Iris pigment epithelial cell (primary cell): Measurements from ENCODE around the gene CTIF.

Experiments used
- DNase-seq: peaks from one replicate; pipeline ENCODE4 v3.0.0-alpha.2; 2011; ENCODE audit warnings: low read depth

The CTIF gene

DNA sequence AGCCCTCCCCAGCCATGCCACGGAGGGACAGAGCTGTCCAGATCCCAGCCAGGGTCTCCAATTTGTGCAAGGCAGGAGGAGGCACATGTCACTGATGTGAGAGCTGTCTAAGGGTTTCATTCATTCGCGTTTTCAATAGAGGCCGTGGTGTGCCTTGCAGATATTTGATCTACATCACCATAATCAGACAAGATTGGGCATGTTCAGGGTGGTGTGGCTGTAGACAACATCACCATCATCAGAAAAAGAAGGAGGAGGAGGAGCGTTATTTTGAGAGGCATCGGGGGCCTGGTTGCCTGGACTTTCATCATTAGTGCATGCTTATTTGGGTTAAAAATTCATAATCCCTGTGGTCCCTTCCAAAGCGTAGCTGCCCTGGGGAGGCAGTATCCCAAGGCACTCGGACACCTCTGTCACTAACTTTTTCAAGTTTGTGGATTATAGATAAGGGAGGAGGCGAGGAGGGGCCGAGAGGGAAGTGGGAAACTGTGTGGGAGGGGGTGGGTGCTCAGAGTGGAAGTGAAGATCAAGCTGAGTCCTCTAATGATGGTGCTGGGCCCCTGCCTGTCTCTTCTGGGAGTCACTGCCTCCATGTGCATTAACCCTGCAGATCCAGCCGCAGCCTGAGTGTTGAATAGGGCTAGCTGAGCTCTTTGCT is 194.1 kb downstream of the CTIF start:
- DNase-seq, result no peak

DNA sequence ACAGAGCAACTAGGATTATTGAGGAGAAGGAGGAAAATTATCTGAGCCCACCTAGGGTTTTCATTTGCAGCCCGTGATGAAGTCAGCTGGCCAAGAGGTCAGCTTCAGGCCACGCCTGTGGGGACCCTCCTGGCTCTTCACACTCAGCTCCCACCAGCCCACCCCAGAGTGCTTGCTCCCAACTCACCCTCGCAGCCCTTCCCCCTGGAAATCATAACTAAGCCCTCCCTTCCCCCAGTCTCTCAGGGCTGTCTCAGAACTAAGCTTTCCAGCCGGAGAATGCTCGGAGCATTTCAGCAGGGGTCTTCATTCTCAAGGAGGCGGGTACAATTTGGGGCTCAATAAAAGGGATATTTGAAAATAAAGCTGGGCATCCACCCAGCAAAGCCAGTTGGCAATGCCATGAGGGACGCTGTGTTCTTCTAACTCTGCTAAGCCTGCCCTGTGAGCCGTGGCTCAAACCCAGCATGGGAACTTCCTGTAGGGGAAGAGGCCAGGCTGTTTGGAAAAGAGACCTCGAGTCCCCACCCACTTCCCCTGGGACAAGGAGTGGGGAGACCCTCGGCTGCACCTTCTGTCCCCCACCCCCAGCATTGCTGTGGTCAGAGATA is 194.9 kb downstream of the CTIF start:
- DNase-seq, result no peak

- DNase-seq, result no peak
Measured at GRCh38 chr18:48734460-48734859, 195.6 kb downstream of the CTIF start.

DNA sequence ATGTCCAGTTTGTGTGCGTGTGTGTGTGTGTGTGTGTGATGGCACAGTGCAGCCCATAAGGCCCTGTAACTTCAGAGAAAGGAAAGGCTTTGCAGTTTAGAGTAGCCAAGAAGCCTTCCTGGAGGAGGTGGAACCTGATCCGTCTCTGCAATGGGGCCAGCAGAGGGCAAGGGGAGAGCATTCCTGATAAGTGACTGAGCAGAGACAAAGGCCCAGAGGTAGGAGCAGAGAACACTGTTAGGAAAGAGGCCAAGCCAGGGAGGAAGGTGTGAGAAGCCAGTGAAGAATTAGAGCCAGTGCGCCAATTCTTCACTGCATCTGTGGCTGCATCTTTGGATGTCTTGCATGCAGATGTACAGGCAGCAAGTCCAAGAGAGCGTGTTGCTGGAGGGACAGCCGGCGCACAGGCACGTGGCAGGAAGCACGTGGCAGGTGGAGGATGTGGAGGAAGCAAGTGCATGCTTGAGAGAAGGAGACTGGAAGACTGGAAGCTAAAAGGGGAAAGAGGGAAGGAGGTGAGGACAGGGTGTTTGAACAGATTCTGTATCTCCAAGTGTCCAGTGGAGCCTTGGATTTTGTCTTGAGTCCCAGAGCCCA is 196.3 kb downstream of the CTIF start:
- peak; percentile 52 for DNase-seq

- DNase-seq, result no peak
Measured at GRCh38 chr18:48735681-48736255, 196.9 kb downstream of the CTIF start.

DNA sequence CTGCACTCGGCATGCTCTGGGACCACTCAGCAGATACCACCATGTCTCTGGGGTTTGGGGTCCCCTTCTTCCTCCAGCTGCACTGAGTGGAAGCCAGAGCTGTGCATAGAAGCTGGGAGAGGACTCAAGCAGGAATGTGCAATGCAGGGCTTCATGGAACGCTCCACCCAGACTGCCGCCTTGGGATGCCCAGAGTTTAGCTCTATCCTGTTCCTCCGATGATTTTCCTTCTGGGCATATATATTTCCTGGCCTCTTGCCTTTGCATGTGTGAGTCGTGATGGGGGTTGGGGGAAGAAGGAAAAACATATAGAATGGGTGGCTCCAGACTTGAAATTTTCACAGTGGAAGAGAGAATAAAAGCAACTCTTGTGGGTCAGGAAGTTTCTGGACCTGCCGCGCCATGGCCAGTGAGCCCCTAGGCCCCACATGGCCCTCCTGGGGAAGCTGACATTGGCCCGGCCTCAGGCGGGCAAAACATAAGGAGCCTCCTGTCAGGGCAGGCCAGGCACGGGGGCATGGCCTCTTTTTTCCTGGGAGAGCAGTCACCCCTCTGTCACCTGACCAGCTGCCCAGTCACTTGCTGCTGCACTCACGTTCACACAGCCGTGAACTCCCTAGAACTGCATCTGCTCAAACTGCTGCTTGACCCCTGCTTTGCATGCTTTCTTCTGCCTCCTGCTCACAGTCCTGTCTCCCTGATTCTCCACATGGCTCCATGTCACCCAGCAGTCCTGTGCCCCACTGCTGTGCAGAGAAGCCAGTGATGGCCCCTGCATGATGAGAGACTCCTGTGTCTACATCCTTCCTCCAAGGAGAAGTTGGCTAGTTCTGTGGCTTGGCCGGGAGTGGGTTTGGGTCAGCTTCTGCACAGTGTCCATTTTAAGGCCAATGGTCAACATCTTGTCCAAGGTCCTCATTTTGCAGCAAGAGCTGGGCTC is 197.8 kb downstream of the CTIF start:
- DNase-seq, result no peak

GRCh38 chr18:48739266-48740067 is 200.6 kb downstream of the CTIF start:
- no peak for DNase-seq

DNA sequence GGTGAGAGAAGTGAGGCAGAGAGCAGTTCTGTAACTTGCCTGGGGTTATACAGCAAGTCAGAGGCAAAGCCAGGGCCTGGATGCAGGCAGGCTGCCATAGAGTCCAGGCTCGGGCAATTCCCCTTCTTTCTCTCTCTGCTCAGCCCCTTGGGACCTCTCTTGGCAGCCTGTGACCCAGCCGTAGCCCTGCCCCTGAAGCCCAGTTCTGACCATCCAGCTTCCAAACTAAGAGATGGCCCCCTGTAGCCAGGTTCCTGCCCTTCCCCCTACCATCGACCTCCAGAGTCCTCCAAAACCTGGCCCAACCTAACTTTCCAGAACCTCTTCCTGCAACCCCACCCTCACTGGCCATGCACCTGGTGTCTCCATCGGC is 201.2 kb downstream of the CTIF start:
- DNase-seq, result no peak

GRCh38 chr18:48740851-48741485 is 202.1 kb downstream of the CTIF start:
- DNase-seq, result no peak

- no peak for DNase-seq
Measured at GRCh38 chr18:48741866-48742265, 203.0 kb downstream of the CTIF start.

DNA sequence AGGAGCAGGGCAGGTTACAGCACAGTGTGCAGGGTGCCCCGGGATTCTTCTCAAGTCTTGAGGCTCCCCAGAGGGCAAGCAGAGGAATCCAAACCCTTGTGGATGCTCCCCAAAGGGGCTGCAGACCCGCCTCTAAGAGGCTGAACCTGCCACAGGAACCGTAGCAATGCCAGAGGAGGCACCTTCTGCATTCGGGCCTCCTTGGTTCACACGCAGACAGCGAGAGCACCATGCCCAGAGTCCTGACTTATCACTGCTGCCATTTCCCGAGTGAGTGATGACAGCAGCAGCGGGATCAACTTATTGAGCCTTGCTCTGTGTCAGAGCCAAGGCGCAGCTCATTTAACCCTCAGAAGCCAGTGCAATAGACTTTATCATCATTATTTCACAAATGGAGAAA is 203.5 kb downstream of the CTIF start:
- DNase-seq, result no peak

DNA sequence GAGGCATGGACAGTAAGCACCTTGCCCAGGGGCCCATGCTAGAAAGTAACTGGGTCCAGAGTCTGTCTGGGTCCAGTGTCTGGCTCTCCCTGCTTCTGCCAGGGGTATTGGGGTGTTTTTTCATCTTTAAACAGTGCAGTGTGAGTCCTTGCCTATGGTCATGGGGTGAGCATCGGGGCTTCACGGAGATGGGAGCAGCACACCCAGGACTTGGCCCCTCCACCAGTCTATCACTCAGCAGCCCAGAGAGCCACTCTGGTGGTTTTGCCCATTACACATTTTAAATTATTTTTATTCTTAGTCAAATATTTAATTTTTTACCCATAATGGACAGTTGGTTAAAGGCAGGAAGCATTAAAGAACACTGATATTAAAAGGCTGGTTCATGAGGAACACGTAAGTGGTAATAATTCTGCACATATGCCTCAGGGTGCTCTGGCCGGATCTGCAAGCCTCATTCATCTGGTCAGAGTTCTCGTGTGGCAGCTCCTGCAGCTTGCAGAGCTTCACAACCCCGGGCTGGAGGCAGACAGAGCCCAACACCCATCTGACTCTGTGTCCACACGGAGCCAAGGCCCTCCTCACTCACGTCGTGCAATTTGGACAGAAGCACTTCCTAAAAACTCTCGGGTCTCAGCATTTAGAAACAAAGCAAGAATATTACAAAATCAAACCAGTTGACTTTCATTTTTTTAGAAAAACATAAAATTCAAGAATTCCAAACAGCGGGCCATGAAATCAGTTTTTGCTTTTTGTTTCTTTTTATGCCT is 204.1 kb downstream of the CTIF start:
- peak; percentile 44 for DNase-seq

- no peak for DNase-seq
Measured at GRCh38 chr18:48743886-48744285, 205.1 kb downstream of the CTIF start.

GRCh38 chr18:48745293-48745692 is 206.5 kb downstream of the CTIF start:
- DNase-seq, result no peak

- DNase-seq, result no peak
Measured at GRCh38 chr18:48749768-48750167, 210.9 kb downstream of the CTIF start.

DNA sequence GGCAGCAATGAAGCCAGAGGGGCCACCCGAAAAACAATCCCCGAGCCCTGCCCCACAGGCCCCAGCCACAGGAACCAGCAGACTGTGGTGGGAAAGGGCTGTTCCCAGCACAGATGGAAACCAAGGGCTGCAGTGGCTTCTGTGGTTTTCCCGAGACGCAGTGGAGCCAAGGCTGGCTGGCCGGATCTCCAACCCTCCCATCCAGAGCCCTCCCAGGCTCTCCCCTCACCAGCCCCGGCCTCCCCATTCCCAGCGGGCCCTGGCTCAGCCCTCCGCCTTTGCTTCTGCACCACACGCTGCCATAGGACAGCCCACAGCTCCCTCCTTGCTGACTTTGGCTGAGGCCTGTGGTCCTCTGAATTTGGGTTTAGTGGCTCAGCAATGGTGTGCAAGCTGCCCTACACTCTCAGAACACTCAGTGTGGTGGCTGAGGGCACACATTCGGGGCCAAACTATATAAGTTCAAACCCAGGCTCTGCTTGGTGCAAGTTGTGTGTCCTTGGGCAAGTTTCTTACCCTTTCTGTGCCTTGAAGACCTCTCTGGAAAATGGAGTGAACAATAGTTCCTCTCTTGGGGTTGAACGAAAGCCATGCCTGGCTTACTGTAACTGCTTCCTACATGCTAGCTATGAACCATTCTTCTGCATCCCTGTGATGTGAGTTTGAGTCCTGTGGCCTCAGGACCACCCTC is 211.8 kb downstream of the CTIF start:
- DNase-seq, result no peak

- DNase-seq, result no peak
Measured at GRCh38 chr18:48751727-48752468, 213.1 kb downstream of the CTIF start.

DNA sequence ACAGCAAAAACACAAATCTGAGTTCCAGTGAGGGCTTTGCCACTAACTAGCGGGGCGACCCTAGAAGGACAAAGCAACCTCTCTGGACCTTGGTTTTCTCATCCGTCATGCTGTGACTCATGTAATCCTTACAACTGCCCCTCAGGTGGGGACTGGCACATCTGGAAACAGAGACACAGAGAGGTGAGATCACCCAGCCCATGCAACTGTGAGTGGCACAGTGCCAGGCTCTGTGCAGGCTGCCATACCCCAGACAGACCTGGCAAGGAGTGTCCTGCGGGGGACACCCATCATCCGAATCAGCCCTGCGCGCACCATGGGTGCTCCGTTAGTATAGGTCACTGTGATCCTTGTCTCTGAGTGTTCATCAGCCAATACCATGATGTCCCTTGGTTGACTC is 213.6 kb downstream of the CTIF start:
- no peak for DNase-seq

DNA sequence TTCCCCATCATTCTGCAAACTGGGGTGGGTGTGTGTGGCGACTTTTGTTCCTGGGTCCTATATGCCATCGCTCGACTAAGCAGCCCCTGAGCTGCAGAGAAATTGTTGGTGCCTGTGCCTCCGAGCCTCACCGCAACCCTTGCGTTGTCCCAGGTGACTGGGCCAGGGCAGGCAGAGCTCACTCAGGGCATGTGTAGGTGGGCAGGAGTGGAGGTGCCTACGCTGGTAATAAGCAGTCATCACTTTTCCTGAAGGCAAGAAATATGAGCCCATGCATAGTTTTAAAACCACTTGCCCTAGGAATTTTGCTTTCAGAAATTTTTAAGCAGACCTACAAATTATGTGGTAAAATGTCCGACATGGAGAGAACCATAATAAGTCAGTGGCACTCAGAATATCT is 214.1 kb downstream of the CTIF start:
- no peak for DNase-seq
